Putamen (tissue), 1 donor: ENCODE data around the gene ARMC5.
A peak's percentile ranks its signal among the peaks of the same experiment; 100 is the strongest.
"Not testable (repeated sequence)": the region's sequence is repeated elsewhere in the genome, so short reads cannot be mapped to it uniquely, and the experiment has no call there.

Source experiments
- DNase-seq: peaks from one replicate; pipeline ENCODE4 v3.0.0-alpha.2; 2016; ENCODE audit warnings: low spot score

The ARMC5 gene, protein sequence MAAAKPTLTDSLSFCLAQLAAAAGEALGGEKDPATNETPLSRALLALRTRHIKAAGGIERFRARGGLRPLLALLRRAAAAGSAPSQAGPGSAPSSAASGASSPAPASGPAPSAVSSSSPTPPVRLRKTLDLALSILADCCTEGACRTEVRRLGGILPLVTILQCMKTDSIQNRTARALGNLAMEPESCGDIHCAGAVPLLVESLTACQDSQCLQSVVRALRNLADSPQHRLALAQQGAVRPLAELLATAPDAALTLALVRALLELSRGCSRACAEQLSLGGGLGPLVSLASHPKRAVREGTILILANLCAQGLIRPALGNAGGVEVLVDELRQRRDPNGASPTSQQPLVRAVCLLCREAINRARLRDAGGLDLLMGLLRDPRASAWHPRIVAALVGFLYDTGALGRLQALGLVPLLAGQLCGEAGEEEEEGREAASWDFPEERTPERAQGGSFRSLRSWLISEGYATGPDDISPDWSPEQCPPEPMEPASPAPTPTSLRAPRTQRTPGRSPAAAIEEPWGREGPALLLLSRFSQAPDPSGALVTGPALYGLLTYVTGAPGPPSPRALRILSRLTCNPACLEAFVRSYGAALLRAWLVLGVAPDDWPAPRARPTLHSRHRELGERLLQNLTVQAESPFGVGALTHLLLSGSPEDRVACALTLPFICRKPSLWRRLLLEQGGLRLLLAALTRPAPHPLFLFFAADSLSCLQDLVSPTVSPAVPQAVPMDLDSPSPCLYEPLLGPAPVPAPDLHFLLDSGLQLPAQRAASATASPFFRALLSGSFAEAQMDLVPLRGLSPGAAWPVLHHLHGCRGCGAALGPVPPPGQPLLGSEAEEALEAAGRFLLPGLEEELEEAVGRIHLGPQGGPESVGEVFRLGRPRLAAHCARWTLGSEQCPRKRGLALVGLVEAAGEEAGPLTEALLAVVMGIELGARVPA

DNA sequence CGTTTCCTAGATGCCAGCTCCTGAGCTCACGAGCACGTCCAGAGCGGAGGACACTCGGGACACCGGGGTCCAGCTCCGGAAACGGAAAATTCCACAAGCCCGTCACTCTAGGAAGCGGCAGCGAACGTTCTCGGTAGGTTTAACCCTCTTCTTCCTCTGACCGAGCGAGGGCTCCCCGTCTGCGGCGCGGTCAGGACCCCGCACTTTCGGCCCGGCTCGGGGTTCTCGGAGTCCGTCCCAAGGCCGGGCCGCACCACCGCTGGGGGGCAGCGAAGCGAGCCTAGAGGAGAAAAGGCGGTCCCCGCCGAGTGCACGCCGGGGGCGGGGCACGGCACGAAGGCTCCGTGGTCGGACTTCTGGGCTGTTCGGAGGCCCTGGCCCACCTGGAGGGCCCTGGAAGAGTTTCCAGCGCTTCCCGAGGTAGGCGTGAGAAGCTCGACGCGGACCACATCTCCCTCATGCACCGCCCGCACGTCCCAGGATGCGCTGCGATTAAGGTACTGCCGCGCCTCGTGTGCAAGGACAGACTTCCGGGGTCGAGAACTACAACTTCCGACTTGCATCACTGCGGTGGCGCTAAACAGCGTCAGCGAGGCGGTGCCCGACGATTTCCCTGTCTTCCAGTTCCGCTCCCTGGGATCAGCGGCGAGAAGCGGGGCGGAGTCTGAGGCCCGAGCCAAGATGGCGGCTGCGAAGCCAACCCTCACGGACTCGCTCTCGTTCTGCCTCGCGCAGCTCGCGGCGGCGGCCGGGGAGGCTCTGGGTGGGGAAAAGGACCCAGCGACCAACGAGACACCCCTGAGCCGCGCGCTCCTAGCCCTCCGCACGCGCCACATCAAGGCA, at the start of gene ARMC5:
Gene ARMC5 (plus strand): TSS at position 658 of the 843 bp plus-strand sequence. CDS start 24 bp downstream, at position 682.
- peak; percentile 99 for DNase-seq

DNA sequence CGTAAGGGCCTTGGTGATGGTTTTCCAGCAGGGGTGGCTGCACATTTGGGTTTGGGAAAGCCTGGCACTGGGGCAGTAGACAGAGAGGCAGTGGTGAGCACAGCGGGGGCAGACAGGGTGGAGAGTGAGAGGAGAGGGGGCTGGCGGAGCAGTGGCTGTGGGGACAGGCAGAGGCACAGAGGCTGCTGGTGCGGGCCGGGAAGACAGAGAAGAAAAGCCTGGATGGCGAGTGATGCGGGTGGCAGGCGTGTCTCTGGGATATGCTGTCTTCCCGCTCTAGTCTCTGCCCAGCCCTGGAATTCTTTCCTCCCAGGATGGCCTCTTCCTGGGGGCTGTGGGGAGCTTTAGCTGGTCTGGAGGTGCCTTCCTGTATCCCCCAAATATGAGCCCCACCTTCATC, 49.2 kb upstream of the ARMC5 start:
- no peak for DNase-seq

DNA sequence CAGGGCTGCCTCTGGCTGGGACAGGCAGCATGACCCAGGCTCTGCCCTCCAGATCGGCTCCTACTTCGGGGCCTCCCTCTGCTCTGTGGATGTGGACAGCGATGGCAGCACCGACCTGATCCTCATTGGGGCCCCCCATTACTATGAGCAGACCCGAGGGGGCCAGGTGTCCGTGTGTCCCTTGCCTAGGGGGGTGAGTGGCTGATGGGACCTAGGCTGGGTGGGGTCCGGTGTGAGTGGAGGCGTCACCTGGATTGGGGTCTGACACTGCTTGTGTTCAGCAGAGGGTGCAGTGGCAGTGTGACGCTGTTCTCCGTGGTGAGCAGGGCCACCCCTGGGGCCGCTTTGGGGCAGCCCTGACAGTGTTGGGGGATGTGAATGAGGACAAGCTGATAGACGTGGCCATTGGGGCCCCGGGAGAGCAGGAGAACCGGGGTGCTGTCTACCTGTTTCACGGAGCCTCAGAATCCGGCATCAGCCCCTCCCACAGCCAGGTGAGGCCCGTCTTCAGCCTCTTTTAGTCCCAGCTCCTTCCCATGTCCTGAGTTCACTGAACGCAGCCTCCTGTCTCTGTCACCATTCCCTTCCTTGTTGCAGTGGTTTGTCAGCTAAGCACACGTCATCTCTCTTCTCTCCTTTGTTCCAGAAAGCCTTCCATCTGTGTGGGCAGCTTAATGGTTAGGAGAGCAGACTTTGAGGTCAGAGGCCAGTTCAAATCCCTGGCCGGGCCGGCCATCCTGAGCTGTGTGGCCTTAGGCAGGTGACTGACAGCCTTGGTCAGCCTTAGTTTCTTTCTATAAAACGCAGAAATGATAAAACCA, 48.1 kb upstream of the ARMC5 start:
- no peak for DNase-seq

DNA sequence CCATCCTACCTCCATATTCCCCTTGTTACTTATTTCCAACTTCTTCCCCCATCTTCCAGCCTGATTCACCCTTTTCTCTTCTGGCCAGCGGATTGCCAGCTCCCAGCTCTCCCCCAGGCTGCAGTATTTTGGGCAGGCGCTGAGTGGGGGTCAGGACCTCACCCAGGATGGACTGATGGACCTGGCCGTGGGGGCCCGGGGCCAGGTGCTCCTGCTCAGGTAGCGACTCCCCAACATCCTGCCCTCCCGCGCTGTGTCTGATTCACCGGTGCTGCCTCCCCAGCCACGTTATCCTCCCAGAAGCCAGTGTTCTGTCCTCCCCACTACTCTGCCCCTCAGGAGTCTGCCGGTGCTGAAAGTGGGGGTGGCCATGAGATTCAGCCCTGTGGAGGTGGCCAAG, 46.6 kb upstream of the ARMC5 start:
- no peak for DNase-seq

DNA sequence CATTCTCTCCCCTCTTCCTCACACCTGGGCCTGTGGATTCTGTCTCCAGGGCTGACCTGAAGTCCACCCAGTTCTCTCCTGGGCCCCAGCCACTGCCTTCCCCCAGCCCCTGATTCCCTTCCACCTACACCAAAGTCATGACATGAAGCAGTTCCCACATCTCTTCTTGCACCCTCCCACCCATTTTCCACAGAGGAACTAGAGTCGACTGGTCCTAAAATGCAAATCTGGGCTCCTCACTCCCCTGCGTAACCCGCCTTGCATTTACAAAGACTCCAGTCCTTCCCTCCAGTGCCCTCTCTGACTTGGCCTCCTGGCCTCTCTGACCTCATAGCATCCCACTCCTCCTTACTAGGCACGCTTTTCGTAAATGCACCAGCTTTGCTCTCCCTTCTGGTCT, 45.9 kb upstream of the ARMC5 start:
- no peak for DNase-seq

DNA sequence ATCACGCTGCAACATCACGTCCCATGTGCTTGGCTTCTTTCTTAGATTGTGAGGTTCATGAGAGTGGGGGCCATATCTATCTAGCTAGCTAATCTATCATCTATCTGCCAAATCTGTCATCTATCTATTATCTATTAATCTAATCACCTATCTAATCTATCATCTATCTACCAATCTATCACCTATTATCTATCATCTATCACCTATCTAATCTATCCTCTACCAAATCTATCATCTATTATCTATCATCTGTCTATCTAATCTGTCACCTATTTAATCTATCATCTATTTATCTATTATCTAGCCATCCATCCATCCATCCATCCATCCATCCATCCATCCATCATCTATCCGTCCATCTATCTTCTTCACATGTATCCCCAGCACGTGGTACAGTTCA, 45.4 kb upstream of the ARMC5 start:
- no peak for DNase-seq

DNA sequence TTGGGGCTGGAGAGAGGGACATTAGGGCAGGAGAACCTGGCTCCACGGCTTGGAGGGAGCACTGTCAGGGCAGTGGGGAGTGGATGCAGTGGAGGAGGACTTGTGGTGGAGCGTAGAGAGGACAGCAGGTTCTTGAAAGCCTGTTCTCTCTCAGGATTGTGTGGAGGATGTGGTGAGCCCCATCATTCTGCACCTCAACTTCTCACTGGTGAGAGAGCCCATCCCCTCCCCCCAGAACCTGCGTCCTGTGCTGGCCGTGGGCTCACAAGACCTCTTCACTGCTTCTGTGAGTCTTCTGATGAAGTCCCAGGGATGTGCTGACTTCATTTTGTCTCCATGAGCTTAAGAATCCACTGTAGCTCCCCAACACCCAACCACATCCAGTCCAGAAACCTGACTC, 44.6 kb upstream of the ARMC5 start:
- DNase-seq, result no peak

DNA sequence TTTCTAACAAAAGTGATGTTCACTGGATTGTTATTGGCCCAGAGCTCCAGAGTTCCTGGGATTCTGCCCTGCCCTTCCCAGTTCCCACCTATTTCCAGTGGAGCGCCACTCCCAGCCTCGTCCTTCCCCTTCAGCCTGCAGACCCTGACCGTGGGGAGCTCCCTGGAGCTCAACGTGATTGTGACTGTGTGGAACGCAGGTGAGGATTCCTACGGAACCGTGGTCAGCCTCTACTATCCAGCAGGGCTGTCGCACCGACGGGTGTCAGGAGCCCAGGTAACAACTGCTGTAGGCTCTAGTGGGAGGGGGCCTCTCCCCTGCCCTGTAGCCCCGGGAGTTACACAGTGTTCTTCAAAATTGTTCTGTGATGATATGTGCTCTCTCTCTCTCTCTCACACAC, 42.9 kb upstream of the ARMC5 start:
- DNase-seq, result no peak

DNA sequence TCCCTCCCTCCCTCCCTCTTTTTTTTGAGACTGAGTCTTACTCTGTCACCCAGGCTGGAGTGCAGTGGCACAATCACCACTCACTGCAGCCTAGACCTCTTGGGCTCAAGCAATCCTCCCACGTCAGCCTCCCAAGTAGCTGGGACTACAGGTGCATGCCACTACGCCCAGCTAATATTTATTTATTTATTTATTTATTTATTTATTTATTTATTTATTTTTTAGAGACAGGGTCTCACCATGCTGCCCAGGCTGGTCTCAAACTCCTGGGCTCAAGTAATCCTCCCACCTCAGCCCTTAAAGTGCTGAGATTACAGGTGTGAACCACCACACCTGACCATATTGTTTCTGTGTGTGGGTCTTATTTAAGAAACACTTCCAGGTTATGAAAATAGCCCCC, 42.3 kb upstream of the ARMC5 start:
- not testable (repeated sequence) for DNase-seq

DNA sequence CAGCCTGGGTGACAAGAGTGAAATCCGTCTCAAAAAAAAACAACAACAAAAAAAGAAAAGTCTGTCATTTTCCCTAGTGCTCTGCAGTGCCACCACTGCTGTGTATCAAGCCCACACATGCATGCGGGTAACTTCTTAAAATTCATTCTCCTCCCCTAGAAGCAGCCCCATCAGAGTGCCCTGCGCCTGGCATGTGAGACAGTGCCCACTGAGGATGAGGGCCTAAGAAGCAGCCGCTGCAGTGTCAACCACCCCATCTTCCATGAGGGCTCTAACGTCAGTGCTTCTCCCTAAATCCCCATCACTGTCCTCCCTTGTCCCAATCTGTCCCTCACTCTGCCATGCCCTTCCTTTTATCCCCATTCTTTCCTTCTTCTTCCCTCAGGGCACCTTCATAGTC, 41.4 kb upstream of the ARMC5 start:
- no peak for DNase-seq

DNA sequence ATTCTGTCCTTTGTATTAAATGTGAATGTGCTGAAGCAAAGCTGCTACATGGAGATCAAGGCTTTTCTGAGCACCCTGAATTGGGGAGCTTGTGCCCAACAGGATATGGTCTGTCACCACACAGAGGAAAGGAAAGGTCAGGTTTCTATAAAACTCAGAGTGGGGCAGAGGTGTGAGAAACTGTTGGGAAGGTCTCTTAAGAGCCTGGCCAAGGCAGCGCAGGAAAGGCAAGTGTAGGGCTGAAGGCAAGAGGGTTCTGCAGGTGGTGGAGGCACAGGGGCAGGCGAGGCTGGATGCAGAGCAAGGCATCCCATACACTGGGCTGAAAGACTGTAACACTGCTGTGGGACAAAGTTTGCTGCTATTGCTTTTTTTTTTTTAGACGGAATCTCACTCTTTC, 39.3 kb upstream of the ARMC5 start:
- no peak for DNase-seq

DNA sequence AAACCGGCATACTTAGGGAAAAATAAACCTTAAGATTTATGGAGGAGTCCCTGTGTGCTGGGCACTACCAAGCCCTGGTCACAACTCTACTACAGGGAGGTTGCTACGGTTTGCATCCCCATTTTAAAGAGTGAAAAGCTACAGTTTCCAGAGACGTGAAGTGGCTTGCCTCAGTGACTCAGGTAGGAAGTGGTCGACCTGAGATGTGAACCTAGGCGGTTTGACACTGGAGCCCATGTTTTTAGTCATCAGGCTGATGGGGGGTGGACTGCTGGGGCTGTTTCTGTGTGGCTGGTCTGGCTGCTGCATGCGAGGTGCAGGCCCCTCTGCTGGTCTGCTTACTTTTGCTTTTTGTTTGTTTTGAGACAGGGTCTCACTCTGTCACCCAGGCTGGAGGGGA, 37.7 kb upstream of the ARMC5 start:
- DNase-seq, result no peak

DNA sequence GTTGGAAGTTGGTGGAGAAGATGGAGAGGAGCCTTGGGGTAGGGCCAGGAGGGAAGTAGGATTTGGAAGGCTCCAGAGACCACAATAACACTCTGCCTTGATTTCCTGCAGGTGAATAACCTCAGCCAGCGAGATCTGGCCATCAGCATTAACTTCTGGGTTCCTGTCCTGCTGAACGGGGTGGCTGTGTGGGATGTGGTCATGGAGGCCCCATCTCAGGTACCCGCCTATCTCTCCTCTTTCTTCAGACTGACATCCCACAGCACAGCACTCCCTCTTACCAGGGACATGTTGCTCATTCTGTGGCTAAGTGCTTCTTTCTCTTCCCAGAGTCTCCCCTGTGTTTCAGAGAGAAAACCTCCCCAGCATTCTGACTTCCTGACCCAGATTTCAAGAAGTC, 36.1 kb upstream of the ARMC5 start:
- no peak for DNase-seq

DNA sequence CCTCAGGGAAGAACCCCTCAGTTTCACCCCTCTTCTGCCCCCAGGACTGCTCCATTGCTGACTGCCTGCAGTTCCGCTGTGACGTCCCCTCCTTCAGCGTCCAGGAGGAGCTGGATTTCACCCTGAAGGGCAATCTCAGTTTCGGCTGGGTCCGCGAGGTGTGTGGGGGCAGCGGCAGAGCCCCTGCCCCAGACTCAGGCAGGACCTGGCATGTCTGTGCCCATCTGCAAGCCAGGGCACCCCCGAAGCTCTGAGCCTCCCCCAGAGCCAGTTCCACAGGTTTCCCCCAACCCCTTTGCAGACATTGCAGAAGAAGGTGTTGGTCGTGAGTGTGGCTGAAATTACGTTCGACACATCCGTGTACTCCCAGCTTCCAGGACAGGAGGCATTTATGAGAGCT, 35.5 kb upstream of the ARMC5 start:
- DNase-seq, result no peak

DNA sequence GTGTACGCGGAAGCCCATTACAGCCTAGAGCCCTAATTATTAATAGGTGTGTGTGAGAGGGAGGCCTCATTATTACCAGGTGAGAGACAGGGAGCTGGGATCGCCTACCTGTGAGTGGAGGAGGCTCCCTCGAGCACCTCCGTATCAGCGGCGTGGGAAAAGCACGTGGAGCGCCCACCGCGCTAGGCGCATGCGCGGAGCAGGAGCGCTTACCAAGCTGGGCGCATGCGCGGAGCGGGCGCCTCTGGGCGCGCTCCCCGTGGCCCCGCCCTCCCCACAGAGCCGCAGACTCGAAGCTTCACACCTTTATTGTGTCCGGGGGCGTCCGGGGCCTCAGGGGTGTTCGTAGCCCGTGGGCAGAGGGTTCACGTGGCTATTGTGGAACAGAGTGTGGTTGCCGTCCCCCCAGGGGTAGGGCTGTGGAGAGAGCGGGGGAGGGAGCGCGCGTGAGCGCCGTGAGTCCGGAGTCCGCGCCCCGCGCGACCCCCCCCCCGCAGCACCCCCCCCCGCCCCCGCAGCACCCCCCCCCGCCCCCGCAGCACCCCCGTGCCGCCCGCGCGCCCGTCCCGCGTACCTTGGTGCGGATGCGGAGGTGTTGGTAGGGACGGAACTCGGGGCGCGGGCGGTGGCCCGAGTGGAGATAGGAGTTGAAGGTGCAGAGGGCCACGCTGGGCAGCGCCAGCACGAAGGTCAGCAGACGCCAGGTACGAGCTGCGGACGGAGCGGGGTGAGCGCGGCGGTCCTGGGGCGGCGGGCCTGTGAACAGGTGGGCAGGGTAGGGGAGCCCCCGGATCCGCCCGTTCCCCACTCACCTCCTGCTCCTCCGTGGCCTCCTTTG, 31.6 kb upstream of the ARMC5 start:
- DNase-seq, result peak; percentile 65

DNA sequence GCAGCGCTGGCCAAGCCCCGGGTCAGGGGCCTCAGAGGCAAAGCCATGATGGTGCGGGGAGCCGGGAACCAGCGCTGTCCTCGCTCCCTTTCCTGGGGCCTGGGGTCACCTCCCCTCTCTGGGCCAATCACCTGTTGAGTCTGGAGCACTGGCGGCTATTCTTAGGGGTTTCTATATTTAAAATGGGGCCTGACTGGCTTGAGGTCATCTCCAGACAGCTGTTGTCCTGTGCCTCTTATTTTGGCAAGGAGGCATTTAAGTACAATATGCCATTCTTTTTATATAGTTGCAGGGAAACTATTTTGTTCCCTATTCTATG, 31.1 kb upstream of the ARMC5 start, which contains the start of gene COX6A2:
Gene COX6A2 (minus strand): TSS at position 82 of the 319 bp plus-strand sequence. CDS start 35 bp downstream, at position 47.
- DNase-seq, result no peak

DNA sequence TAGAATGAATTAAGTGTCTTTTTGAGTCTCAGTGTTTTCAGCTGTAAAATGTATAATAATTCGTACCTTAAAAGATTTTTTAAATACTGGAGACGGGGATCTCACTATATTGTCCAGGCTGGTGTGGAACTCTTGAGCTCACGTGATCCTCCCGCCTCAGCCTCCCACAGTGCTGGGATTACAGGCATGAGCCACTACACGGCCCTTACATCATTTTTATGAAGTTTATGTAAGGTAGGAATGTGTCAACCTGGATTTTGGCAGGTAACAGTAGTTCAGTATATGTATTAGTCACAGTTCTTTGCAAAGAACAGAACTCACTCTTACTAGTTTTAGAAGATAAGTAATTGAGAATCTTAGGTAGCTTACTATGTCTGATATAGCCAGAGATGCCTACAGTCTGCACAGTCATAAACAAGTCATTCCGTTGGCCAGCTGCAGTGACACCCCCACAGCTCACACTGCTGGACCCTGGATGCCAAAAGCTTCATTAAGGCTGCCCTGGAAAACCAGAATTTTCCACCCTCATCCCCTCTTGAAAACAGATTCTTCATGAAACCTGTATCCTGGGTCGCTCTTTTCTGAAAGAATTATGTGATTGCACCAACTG, 30.6 kb upstream of the ARMC5 start:
- peak; percentile 29 for DNase-seq

DNA sequence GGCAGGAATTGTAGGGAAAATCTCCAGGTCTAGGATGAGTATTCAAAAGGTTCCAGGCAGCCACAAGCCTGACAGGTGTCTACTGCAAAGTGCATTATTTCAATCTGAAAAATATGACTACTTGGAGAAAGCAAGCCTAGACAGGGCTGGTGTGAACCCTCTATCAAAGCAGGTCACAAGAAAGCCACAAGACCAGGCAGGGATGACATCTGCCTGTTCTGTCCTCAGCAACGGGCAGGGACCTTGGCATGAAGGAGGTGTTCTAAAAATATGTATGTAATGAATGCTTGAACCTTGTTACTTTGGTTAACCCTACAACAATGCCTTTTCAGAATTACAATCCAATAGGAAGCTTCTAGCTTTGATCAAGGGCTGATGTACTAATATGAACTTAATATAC, 30.0 kb upstream of the ARMC5 start:
- DNase-seq, result no peak

DNA sequence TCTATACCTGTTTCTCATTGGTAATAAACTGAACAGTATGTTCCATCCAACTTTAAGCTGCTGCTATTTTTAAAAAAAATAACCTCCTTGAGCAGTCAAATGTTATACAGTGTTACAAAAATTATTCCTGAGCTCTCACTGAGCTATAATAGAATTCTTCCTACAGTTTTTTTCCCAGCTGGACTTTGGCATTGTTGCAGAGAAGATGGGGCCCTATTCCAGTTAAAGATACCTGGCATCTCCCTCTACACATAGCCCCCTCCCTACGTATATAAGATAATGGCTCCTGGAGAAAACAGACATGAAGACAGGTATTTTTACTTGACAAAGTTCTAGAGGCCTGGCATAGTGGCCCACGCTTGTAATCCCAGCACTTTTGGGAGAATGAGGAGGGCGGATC, 29.5 kb upstream of the ARMC5 start:
- DNase-seq, result no peak
